Measurements from ENCODE around the gene S1PR4. TPM values are rescaled to one million over a fixed set of nuclear protein-coding genes. Genes with fewer than 3 reads are reported as not detected.

Gene S1PR4
- total and polyA plus RNA-seq, 2 of the 13 experiments (the other 11 are each of a cell fraction or from before 2014, with no cell fraction given): 0.07 to 0.09 TPM

DNA sequence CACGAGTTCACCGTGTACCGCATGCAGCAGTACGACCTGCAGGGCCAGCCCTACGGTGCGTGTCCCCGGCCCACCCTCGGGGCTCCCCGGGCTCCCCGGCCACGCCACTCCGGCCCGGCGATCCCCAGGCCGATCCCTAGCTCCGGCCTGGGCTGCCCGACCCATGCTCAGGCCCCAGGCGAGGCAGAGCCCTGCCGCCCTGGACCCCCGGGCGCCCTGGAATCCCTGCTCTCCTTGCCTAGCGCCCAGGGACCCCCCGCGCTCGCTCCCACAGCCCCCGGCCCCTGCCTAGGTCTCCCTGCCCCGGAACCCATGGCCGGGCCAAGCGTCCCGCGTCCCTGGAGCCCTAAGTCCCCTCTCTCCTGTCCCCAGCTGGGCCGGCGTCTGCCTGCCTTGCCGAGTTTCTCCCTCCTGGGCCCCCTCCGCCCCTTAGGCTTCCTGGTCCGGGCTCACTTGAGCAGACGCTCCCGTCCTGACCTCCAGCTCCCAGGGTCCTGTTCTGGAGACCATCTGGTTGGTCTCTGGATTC lies 7.7 kb downstream of the S1PR4 start (continued):
- TF ChIP-seq, protein P1, sequence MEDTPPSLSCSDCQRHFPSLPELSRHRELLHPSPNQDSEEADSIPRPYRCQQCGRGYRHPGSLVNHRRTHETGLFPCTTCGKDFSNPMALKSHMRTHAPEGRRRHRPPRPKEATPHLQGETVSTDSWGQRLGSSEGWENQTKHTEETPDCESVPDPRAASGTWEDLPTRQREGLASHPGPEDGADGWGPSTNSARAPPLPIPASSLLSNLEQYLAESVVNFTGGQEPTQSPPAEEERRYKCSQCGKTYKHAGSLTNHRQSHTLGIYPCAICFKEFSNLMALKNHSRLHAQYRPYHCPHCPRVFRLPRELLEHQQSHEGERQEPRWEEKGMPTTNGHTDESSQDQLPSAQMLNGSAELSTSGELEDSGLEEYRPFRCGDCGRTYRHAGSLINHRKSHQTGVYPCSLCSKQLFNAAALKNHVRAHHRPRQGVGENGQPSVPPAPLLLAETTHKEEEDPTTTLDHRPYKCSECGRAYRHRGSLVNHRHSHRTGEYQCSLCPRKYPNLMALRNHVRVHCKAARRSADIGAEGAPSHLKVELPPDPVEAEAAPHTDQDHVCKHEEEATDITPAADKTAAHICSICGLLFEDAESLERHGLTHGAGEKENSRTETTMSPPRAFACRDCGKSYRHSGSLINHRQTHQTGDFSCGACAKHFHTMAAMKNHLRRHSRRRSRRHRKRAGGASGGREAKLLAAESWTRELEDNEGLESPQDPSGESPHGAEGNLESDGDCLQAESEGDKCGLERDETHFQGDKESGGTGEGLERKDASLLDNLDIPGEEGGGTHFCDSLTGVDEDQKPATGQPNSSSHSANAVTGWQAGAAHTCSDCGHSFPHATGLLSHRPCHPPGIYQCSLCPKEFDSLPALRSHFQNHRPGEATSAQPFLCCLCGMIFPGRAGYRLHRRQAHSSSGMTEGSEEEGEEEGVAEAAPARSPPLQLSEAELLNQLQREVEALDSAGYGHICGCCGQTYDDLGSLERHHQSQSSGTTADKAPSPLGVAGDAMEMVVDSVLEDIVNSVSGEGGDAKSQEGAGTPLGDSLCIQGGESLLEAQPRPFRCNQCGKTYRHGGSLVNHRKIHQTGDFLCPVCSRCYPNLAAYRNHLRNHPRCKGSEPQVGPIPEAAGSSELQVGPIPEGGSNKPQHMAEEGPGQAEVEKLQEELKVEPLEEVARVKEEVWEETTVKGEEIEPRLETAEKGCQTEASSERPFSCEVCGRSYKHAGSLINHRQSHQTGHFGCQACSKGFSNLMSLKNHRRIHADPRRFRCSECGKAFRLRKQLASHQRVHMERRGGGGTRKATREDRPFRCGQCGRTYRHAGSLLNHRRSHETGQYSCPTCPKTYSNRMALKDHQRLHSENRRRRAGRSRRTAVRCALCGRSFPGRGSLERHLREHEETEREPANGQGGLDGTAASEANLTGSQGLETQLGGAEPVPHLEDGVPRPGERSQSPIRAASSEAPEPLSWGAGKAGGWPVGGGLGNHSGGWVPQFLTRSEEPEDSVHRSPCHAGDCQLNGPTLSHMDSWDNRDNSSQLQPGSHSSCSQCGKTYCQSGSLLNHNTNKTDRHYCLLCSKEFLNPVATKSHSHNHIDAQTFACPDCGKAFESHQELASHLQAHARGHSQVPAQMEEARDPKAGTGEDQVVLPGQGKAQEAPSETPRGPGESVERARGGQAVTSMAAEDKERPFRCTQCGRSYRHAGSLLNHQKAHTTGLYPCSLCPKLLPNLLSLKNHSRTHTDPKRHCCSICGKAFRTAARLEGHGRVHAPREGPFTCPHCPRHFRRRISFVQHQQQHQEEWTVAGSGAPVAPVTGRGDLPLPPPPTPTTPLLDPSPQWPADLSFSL (CRISPR knock-in tag; IDR thresholded peaks at IDR 0.05): no peak
- TF ChIP-seq SIX4 (CRISPR knock-in tag; IDR thresholded peaks at IDR 0.05) (no peak), ZNF350 (CRISPR knock-in tag; IDR thresholded peaks at IDR 0.05; ENCODE audit: borderline replicate concordance, low read depth) (no peak), NCOA1 (CRISPR knock-in tag; IDR thresholded peaks at IDR 0.05) (0 out of 2 replicates have a peak, but pooled peaks have one; percentile 31), SALL1 (CRISPR knock-in tag; IDR thresholded peaks at IDR 0.05) (no peak), ZFP36L2 (CRISPR knock-in tag; IDR thresholded peaks at IDR 0.05) (no peak), HOXA5 (CRISPR knock-in tag; IDR thresholded peaks at IDR 0.05) (0 out of 2 replicates have a peak, but pooled peaks have one; percentile 34), ZNF382 (CRISPR knock-in tag; IDR thresholded peaks at IDR 0.05; ENCODE audit: borderline replicate concordance) (no peak), ZC3H13 (CRISPR knock-in tag; IDR thresholded peaks at IDR 0.05) (0 out of 2 replicates have a peak, but pooled peaks have one; percentile 43), ZNF12 (CRISPR knock-in tag; IDR thresholded peaks at IDR 0.05) (0 out of 2 replicates have a peak, but pooled peaks have one; percentile 12), ZMAT3 (CRISPR knock-in tag; conservative IDR thresholded peaks at IDR 0.05) (0 out of 2 replicates have a peak, but pooled peaks have one; percentile 44), ZNF264 (CRISPR knock-in tag; IDR thresholded peaks at IDR 0.05) (no peak), POGZ (CRISPR knock-in tag; IDR thresholded peaks at IDR 0.05) (no peak), ZIK1 (CRISPR knock-in tag; IDR thresholded peaks at IDR 0.05; ENCODE audit: borderline replicate concordance, low read depth) (no peak), PHF5A (CRISPR knock-in tag; IDR thresholded peaks at IDR 0.05; ENCODE audit: low read depth, unreplicated experiment) (no peak), ZNF724P (CRISPR knock-in tag; IDR thresholded peaks at IDR 0.05; ENCODE audit: borderline replicate concordance) (no peak)
- TF ChIP-seq, protein P2, sequence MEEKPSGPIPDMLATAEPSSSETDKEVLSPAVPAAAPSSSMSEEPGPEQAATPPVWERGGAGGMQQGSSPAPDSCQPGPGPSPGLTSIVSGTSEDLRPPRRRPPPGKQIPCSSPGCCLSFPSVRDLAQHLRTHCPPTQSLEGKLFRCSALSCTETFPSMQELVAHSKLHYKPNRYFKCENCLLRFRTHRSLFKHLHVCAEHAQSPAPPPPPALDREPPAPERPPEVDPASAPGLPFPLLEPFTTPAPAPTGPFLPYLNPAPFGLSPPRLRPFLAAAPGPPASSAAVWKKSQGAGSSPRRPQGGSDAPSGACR (CRISPR knock-in tag; IDR thresholded peaks at IDR 0.05): no peak
- TF ChIP-seq, protein P3, sequence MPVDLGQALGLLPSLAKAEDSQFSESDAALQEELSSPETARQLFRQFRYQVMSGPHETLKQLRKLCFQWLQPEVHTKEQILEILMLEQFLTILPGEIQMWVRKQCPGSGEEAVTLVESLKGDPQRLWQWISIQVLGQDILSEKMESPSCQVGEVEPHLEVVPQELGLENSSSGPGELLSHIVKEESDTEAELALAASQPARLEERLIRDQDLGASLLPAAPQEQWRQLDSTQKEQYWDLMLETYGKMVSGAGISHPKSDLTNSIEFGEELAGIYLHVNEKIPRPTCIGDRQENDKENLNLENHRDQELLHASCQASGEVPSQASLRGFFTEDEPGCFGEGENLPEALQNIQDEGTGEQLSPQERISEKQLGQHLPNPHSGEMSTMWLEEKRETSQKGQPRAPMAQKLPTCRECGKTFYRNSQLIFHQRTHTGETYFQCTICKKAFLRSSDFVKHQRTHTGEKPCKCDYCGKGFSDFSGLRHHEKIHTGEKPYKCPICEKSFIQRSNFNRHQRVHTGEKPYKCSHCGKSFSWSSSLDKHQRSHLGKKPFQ (CRISPR knock-in tag; IDR thresholded peaks at IDR 0.05; ENCODE audit: insufficient replicate concordance): no peak
- TF ChIP-seq, protein P4, sequence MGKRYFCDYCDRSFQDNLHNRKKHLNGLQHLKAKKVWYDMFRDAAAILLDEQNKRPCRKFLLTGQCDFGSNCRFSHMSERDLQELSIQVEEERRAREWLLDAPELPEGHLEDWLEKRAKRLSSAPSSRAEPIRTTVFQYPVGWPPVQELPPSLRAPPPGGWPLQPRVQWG (CRISPR knock-in tag; IDR thresholded peaks at IDR 0.05; ENCODE audit: borderline replicate concordance, low read depth): no peak
- TF ChIP-seq, protein P5, sequence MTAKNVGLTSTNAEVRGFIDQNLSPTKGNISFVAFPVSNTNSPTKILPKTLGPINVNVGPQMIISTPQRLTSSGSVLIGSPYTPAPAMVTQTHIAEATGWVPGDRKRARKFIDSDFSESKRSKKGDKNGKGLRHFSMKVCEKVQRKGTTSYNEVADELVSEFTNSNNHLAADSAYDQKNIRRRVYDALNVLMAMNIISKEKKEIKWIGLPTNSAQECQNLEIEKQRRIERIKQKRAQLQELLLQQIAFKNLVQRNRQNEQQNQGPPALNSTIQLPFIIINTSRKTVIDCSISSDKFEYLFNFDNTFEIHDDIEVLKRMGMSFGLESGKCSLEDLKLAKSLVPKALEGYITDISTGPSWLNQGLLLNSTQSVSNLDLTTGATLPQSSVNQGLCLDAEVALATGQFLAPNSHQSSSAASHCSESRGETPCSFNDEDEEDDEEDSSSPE (CRISPR knock-in tag; IDR thresholded peaks at IDR 0.05): no peak

All from HepG2 (cell line).